ENCODE data around the gene IGFN1.

DNA sequence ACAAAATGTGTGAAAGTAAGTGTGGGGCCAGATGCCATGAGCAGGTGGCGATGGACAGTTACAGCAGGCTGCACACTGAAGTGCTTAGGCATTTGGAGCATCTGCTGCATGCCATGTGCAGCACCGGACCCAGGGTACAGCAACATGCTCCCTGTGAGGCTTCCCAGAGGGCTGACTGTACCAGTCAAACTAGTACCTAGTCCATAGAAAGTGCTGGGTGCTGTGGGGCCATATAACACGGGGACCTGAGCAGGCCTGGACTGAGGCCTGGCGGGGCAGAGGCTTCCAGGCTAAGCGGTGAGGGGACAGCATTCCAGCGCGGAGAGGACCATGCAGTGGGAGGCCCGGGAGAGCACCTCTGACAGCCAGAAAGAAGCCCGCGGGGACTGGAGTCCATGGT, 62.8 kb downstream of the IGFN1 start:
- TF ChIP-seq, protein P1, sequence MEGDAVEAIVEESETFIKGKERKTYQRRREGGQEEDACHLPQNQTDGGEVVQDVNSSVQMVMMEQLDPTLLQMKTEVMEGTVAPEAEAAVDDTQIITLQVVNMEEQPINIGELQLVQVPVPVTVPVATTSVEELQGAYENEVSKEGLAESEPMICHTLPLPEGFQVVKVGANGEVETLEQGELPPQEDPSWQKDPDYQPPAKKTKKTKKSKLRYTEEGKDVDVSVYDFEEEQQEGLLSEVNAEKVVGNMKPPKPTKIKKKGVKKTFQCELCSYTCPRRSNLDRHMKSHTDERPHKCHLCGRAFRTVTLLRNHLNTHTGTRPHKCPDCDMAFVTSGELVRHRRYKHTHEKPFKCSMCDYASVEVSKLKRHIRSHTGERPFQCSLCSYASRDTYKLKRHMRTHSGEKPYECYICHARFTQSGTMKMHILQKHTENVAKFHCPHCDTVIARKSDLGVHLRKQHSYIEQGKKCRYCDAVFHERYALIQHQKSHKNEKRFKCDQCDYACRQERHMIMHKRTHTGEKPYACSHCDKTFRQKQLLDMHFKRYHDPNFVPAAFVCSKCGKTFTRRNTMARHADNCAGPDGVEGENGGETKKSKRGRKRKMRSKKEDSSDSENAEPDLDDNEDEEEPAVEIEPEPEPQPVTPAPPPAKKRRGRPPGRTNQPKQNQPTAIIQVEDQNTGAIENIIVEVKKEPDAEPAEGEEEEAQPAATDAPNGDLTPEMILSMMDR (conservative IDR thresholded peaks at IDR 0.05): no peak
- no peak for TF ChIP-seq EZH2 (IDR thresholded peaks at IDR 0.05; ENCODE audit: low read depth)
